Hematopoietic multipotent progenitor cell (in vitro differentiated cells): Measurements from ENCODE around the gene CPOX. TPM values are rescaled to one million over a fixed set of nuclear protein-coding genes. Genes with fewer than 3 reads are reported as not detected.
A peak's percentile ranks its signal among the peaks of the same experiment; 100 is the strongest.
"Not testable (repeated sequence)": the region's sequence is repeated elsewhere in the genome, so short reads cannot be mapped to it uniquely, and the experiment has no call there.

Experiments used
- DNase-seq, 3 donors: peaks; one replicate each; pipeline ENCODE4 v3.0.0-alpha.2; 2011 to 2015; ENCODE audit warnings: low read depth in 2 of 3, low spot score in 2 of 3
- total RNA-seq: library from RNA; depleted of rRNA; stranded (reverse); fragments of >200 nt; gene quantifications from one replicate; pipeline ENCODE4 v1.2.3, GENCODE V29; 2012

Gene CPOX
- total RNA-seq = 20.5 TPM

DNA sequence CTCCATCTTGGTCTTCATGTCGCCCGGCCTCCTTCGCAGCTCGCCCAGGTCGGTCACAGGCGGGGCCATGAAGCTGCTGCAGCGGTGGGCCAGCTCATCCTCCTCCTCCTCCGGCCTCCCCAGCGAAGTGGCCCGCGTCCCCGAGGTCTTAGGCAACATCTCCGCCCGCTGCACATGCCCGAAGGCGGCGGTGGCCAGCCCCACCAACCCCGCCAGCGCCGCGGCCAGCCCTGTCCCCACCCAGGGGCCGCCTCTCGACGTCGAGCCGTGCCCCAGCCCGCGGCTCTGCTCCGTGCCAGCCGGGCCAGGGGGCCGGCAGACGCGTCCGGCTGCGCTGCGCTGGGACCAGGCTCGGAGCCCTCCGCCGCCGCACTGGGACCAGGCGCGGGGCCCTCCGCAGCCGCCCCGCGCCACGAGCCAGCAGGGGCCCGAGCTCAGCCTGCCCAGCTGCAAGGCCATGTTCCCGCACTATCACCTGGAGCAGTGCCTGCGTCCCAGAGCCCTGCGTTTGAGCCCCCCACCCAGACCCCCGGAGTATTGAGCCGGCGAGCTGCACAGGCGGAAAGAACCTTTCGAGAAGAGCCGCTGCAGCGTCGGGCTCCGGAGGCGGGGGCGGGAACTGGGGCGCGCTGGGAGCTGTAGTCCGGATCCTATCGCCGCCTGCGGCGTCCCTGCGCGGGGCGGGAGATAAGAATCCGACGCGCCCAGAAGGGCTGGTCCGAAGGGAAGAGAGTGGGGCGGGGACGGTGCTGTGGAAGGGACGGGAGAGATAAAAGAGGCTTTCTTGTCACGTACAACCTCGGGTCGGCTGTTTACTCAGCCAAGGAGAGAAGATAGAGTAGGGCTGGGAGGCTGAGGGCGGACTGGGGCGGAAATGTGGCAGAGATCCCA is at the start of gene CPOX:
Gene CPOX (minus strand): TSS at position 566 of the 891 bp plus-strand sequence. CDS start 107 bp downstream, at position 459.
- peak; percentile 63 to 80 (median 80) for DNase-seq

DNA sequence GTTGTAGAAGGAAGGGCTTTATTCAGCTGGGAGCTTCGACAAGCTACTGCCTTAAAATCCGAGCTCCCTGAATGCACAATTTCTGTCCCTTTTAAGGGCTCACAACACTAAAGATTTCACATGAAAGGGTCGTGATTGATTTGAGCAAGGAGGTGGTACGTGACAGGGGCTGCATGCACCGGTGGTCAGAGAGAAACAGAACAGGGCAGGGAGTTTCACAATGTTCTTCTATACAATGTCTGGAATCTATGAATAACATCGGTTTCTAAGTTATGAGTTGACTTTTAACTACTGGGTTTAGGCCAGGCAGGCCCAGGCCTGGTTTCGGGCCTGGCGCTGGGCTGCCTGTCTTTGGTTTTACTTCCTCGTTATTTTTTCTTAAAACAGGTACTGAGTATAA is 49.4 kb upstream of the CPOX start:
- DNase-seq = not testable (repeated sequence)

GRCh38 chr3:98641756-98642155 is 48.3 kb upstream of the CPOX start:
- not testable (repeated sequence) for DNase-seq

DNA sequence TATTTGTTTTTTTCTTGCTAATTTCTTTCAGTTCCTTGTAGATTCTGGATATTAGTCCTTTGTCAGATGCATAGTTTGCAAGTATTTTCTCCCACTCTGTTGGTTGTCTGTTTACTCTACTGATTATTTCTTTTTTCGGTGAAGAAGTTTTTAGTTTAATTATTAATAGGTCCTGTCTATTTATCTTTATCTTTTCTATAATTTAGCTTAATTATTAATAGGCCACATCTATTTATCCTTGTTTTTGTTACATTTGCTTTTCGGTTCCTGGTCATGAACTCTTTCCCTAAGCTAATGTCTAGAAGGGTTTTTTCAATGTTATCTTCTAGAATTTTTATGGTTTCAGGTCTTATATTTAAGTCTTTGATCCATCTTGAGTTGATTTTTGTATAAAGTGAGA is 45.1 kb upstream of the CPOX start:
- DNase-seq = not testable (repeated sequence)

DNA sequence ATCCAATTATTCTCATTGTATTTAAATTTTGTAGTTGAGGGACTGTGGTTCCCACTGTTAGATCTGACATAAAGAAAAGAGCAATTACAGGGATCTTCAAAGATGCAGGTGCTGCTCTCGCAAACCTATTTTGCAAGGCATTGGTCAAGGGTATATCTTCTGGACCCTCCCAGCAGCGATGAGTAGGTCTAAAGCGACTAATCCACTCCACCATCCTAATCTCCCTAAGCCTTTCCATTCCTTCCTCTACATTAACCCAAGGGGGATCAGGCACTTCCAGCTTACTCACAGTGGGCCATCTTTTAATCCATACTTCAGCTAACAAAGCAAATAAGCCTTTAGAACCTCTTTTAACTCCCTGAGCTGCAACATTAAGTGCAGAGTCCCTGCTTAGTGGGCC is 37.0 kb upstream of the CPOX start:
- DNase-seq = no peak

DNA sequence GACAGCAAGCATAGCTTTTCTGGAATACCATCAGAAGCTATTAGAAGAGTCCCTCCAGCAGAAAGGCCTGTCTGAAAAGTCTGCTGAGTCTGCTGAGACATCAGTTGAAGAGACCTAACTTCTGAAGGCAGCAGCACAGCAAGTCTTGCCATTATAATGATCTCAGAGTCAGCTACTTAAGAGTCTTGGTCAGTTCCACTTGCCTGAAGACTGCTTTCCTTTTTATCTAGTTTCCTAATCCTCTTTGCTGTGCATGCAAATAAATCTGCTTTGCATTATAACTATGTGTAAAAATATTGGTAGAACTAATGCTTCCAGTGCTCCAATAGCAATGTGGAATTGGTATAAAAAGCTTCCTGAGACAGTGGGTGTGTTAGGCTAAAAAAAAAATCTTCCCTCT is 34.9 kb upstream of the CPOX start:
- no peak for DNase-seq

DNA sequence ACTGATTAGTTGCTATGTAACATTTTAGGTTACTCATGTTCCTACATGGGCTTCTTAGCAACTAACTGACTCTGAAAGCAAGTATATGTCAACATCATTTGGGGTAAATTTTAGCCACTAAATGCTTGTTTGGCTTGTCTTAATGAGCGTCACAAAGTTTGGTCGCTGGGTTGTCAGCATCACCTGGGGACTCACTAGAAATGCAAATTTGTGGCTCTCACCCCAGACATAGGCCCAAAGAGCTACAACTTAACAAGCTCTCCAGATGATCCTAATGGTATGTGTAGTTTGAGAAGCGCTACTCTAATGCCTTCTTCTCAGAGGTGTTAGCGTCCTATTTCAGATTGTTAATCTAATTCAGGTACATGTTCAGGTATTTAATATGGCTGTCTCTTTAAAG is 32.7 kb upstream of the CPOX start:
- no peak for DNase-seq

DNA sequence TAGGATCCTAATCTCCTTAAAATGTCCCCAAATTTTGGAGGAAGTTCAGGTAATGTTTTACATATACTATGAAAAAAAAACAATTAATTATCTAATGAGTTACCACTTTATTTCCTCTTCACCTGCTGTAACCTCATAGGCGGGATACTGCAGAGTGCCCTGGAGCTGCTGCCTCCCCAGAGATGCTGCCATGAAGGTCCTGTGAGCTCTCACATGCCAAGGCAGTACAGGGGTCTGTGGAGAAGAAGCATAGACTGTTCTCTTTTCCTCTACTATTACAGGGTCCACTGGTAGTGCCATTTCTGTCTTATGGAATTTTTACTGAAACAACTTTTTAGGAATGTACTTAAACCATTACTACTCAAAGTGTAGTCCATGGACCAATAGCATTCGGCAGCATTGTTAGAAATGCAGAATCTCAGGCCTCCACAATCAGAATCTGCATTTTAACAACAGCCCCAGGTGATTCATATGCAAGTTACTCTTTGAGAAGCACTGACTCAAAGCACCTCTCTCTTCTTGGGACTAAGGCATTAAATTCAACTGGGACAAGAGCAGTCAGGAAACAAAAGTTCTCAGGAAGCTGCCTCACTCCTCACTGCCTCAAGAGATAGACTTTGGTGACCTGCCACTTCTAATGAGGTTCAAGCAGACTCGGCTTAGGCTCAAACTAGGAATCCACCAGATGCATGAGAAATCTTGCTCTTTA is 30.3 kb upstream of the CPOX start:
- DNase-seq = no peak

DNA sequence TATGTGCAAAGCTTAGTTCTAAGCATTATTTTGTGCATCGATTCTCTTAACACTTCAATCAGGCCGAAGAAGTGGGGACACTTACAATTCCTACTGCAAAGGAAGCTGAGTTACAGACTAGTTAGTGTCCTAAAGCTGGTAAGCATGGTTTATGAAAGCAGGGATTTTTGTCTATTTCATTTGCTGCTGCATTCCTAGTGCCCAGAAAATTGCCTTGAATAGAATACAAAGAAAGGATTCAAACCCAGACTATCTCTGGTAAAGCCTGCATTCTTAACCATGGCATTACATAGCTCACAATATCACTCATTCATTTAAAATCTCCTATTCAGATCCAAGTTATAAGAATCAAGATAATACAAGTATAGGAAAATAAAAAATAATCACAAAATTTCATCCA is 24.4 kb upstream of the CPOX start:
- no peak for DNase-seq

DNA sequence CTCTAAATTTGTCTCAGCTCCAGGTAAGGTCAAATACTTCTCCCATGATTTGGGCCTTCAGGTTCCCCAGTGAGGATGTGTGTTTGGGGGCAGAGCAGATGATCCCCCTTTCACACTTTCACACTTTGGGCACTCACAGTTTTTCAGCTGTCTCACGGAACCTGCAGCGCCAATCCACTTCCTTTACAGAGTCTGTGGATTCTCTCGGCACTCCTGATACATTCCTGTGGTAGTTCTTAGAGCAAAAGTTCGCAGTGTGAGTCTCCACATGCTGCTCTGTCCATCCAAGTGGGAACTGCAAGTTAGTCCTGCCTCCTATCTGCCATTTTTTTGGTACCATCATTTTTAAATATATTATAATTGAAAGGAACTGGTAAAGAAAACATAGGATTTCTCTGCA is 20.2 kb upstream of the CPOX start:
- no peak for DNase-seq

DNA sequence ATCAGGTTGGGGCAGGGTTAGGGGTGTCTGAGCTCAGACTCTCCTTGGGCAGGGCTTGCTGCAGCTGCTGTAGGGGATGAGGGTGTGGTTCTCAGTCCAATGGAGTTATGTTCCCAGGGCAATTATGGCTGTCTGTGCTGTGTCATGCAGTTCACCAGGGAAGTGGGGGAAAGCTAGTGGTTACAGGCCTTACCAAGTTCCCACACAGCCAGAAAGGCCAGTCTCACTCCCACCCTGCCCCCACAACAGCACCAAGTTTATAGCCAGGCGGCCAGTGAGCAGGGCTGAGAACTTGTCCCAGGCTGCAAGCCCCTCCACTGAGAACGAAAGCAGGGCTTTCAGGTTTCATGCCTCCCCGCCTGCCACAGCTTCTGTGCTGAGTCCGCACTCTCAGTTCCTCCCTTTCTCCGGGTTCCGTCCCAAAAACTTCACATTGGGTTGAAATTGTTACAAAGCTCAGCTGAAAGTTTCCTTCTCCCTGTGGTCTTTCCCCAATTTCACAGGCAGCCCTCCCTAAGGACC is 19.6 kb upstream of the CPOX start:
- no peak for DNase-seq

DNA sequence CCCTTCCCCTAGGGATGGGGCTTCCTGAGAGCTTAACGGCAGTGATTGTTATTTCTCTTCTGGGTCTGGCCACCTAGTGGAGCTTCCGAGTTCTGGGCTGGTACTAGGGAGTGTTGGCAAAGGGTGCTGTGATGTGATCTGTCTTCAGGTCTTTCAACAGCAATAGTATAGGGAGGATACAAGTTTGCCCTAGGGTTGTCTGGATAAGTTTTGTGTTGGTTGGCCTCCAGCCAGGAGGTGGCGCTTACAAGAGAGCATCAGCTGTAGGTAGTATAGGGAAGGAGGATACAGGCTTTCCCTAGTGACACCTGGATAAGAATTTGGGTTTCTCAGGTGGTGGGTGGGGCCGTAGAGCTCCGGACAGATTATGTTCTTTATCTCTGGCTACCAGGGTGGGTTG is 19.2 kb upstream of the CPOX start:
- DNase-seq = no peak

- DNase-seq = no peak
These were observed 14.6 kb upstream of the CPOX start for GRCh38 chr3:98608029-98608428.

DNA sequence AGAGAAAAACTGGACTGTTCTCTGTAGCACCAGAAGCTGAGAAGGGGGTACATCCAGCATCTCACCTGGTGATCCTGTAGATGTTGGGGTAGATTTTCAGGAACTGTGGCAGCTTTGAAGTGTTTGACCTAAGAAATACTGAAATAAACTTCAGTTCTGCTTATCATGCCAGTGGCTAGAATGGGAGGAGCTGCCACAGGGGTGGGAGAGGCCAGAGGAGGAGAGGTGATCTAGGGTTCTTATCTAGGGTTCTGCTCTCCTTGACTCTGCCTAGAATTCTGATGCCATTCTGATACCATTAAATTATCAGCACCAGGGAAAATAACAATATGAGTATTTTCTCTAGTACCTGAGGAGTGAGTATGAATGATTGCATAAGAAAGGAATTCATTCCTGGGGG is 10.2 kb upstream of the CPOX start:
- DNase-seq = no peak

GRCh38 chr3:98602078-98602678 is 8.8 kb upstream of the CPOX start:
- peak in 2 of 3 donors; percentile 56 to 73 for DNase-seq

DNA sequence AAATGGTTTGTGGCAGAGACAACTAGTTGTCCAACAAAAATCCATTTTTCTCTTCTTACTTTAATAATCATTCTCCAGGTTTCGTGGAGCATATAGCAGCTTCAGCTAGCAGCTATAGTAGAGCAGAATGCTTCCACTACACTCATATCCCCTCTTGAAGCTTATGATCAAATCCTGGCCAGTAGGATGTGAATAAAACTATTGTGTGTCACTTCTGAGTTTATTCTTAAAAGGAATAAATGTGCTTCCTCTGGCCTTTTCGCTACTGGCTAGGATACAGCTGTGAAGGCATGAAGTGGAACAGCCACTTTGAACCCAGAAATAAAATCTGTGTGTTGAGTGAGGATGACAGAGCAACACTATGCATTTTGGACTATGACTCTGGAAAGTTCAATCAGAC is 7.8 kb upstream of the CPOX start:
- DNase-seq = no peak

DNA sequence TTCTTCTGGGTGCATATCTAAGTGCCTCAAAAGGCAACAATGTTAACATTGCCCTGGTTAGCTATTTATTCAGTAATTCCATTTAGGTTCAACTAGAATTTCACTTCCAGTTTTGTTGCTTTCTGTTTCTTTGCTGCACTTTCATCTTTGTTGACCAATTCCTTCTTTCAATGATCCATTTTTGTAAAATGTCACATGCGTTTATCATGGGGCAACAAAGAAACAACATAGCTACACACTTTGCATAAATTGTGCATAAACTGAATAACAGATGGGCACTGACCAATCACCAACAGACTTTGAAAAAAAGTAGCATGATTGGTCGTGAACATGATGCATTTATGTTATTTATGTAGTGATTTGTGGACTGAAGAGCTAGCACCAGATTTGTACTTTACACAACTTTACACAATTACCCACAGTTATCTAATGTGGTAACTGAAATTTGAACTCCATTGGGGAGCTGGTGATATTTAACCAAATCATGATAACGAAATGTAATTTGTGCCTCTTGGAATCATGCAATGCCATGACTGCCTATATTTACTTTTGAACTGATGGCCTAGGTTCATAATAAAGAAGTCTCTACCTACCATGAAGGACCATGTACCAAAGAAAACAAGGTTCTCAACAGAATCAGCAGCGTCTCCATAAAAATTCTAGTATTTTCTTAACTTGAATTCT is 7.1 kb upstream of the CPOX start:
- DNase-seq = no peak

GRCh38 chr3:98599647-98600411 is 6.4 kb upstream of the CPOX start:
- no peak for DNase-seq

GRCh38 chr3:98598492-98598891 is 5.1 kb upstream of the CPOX start:
- DNase-seq = no peak
